Trophoblast cell (in vitro differentiated cells and primary cell): ENCODE measurements around the gene GULP1.

Source experiments
- DNase-seq, 2 donors: peaks; one replicate each; pipeline ENCODE4 v3.0.0-alpha.2; 2016
- H2AFZ ChIP-seq: 2 replicates; pipeline ENCODE4 v1.6.1; 2013; ENCODE audit warnings: low read length, moderate library complexity, mild to moderate bottlenecking; ENCODE audit not compliant: insufficient read depth, poor library complexity
- H2AK5ac ChIP-seq: 2 replicates; pipeline ENCODE4 v1.6.1; 2013; ENCODE audit warnings: mild to moderate bottlenecking, low read length
- H2BK120ac ChIP-seq: 2 replicates; pipeline ENCODE4 v1.6.1; 2013; ENCODE audit warnings: low read length, mild to moderate bottlenecking, moderate library complexity; ENCODE audit not compliant: insufficient read depth, poor library complexity
- H2BK12ac ChIP-seq: 2 replicates; pipeline ENCODE4 v1.6.1; 2013; ENCODE audit warnings: mild to moderate bottlenecking, low read length, moderate library complexity
- H2BK5ac ChIP-seq: 2 replicates; pipeline ENCODE4 v1.6.1; 2013; ENCODE audit warnings: low read length, low read depth, moderate library complexity, mild to moderate bottlenecking; ENCODE audit not compliant: poor library complexity
- H3K14ac ChIP-seq: 2 replicates; pipeline ENCODE4 v1.6.1; 2013; ENCODE audit warnings: mild to moderate bottlenecking, low read length
- H3K18ac ChIP-seq: 2 replicates; pipeline ENCODE4 v1.6.1; 2013; ENCODE audit warnings: mild to moderate bottlenecking, low read length
- H3K23ac ChIP-seq: 2 replicates; pipeline ENCODE4 v1.6.1; 2013; ENCODE audit warnings: low read length
- H3K27ac ChIP-seq: 2 replicates; pipeline ENCODE4 v1.5.1; 2013; ENCODE audit warnings: low read depth, mild to moderate bottlenecking, inconsistent platforms, low read length, moderate library complexity
- H3K27me3 ChIP-seq: 2 replicates; pipeline ENCODE4 v1.6.1; 2013; ENCODE audit warnings: inconsistent platforms, mild to moderate bottlenecking, low read length, moderate library complexity; ENCODE audit not compliant: insufficient read depth
- H3K36me3 ChIP-seq, 2 experiments: 1 replicate in 1 of 2; 2 replicates in 1 of 2; pipeline ENCODE4 v1.6.1; 2013; ENCODE audit warnings: low read length in 2 of 2, mild to moderate bottlenecking in 2 of 2, moderate library complexity in 1 of 2; ENCODE audit not compliant: insufficient read depth in 2 of 2, control insufficient read depth in 1 of 2
- H3K4ac ChIP-seq: 2 replicates; pipeline ENCODE4 v1.6.1; 2013; ENCODE audit warnings: low read depth, mild to moderate bottlenecking, low read length, moderate library complexity
- H3K4me1 ChIP-seq, 2 experiments: 1 replicate in 1 of 2; 2 replicates in 1 of 2; pipeline ENCODE4 v1.6.1; 2013; ENCODE audit warnings: low read length in 2 of 2, mild to moderate bottlenecking in 2 of 2, moderate library complexity in 1 of 2; ENCODE audit not compliant: insufficient read depth in 2 of 2, control insufficient read depth in 1 of 2
- H3K4me2 ChIP-seq: 2 replicates; pipeline ENCODE4 v1.6.1; 2013; ENCODE audit warnings: inconsistent platforms, mild to moderate bottlenecking, low read length, moderate library complexity
- H3K4me3 ChIP-seq: 2 replicates; pipeline ENCODE4 v1.5.1; 2013; ENCODE audit warnings: mild to moderate bottlenecking, low read depth, low read length, inconsistent platforms
- H3K79me1 ChIP-seq: one replicate; pipeline ENCODE4 v1.6.1; 2013; ENCODE audit warnings: low read length
- H3K79me2 ChIP-seq: 2 replicates; pipeline ENCODE4 v1.6.1; 2013; ENCODE audit warnings: low read length, mild to moderate bottlenecking; ENCODE audit not compliant: control insufficient read depth, insufficient read depth, poor library complexity
- H3K9ac ChIP-seq: 2 replicates; pipeline ENCODE4 v1.6.1; 2013; ENCODE audit warnings: mild to moderate bottlenecking, low read length
- H3K9me3 ChIP-seq: 2 replicates; pipeline ENCODE4 v1.6.1; 2013; ENCODE audit warnings: low read depth, mild to moderate bottlenecking, control low read depth, inconsistent platforms, low read length; ENCODE audit not compliant: insufficient read depth
- H4K12ac ChIP-seq: 2 replicates; pipeline ENCODE4 v1.6.1; 2013; ENCODE audit warnings: low read depth, mild to moderate bottlenecking, low read length, moderate library complexity
- H4K8ac ChIP-seq: 2 replicates; pipeline ENCODE4 v1.6.1; 2013; ENCODE audit warnings: low read depth, mild to moderate bottlenecking, low read length, moderate library complexity
- H4K91ac ChIP-seq: one replicate; pipeline ENCODE4 v1.6.1; 2013; ENCODE audit warnings: low read depth, mild to moderate bottlenecking, low read length, moderate library complexity
- WGBS: extraction: QIAGEN DNeasy Blood & Tissue Kit; methylation state at CpG from one replicate; pipeline ENCODE4 v1.1.7; 2013; ENCODE audit warnings: missing lambda C conversion rate; ENCODE audit not compliant: insufficient read length, insufficient coverage; ENCODE audit errors: extremely low coverage; 5-methylcytosine and 5-hydroxymethylcytosine counted together

GULP1 gene

DNA sequence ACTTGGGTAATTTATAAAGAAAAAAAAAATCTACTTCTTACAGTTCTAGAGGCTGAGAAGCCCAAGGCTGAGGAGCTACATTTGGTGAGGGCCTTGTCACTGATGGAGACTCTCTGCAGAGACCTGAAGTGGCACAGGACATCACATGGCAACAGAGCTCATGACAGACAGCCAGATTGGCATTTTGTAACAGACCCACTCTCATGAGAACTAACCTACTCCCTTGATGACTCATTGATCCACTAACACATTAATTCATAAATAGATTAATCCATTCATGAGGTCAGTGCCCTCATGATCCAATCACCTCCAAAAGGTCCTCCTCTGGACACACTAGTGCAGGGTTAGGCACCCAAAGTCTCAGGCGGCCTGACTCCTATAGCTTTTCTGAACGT is 318.4 kb downstream of the GULP1 start:
- Histone ChIP-seq H3K79me2 (no peaks in the 10 kb centered on the region), H2BK120ac (no peak overlapping the region), H3K27ac (no peak overlapping the region), H2AFZ (no peak overlapping the region), H3K14ac (no peak overlapping the region), H3K27me3 (no peaks in the 10 kb centered on the region), H2AK5ac (no peak overlapping the region), H3K23ac (no peak overlapping the region), H3K36me3 (peaks cover 0 to 3% of the 10 kb centered on the region in 2 experiments), H4K8ac (no peak overlapping the region), H2BK5ac (no peak overlapping the region), H3K79me1 (no peaks in the 10 kb centered on the region), H3K18ac (no peak overlapping the region), H3K4ac (no peak overlapping the region), H4K91ac (no peak overlapping the region), H3K9me3 (peaks cover 2% of the 10 kb centered on the region), H3K4me1 (no peaks in the 10 kb centered on the region), H2BK12ac (no peak overlapping the region), H4K12ac (no peak overlapping the region), H3K4me3 (no peak overlapping the region), H3K9ac (no peak overlapping the region), H3K4me2 (no peak overlapping the region)
- no peak for DNase-seq
- no CpG with 5 or more reads among the region's 2 CpGs for WGBS

DNA sequence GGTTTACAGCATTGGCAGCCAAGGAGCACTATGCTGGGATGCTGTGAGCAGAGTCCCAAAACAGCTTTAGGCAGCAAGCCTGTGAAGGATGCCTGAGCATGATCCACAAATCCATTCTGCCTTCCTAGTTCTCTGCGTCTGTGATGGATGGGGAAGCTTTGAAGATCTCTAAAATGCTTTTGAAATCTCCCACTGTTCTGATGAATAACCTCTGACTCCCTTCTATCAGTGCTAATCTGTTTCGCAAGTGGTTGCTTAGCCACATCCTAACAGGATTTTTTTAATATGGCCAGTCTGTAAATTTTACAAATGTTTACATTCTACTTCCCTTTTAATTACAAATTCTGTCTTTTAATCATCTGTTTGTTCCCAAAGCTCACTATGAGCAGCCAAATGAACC is 319.2 kb downstream of the GULP1 start:
- Histone ChIP-seq H3K4me2 (no peak overlapping the region), H3K4me1 (no peaks in the 10 kb centered on the region), H2AFZ (no peak overlapping the region), H3K79me1 (no peaks in the 10 kb centered on the region), H3K79me2 (no peaks in the 10 kb centered on the region), H4K8ac (no peak overlapping the region), H3K9ac (no peak overlapping the region), H2BK12ac (no peak overlapping the region), H3K27ac (no peak overlapping the region), H2BK5ac (no peak overlapping the region), H3K9me3 (peaks cover 2% of the 10 kb centered on the region), H3K36me3 (peaks cover 0 to 1% of the 10 kb centered on the region in 2 experiments), H3K4me3 (no peak overlapping the region), H3K14ac (no peak overlapping the region), H4K91ac (no peak overlapping the region), H2BK120ac (no peak overlapping the region), H3K18ac (no peak overlapping the region), H3K23ac (no peak overlapping the region), H4K12ac (no peak overlapping the region), H3K4ac (no peak overlapping the region), H2AK5ac (no peak overlapping the region), H3K27me3 (no peaks in the 10 kb centered on the region)
- DNase-seq, result peak in 1 of 2 donors; percentile 26
- WGBS, result no CpG with 5 or more reads among the region's 2 CpGs

DNA sequence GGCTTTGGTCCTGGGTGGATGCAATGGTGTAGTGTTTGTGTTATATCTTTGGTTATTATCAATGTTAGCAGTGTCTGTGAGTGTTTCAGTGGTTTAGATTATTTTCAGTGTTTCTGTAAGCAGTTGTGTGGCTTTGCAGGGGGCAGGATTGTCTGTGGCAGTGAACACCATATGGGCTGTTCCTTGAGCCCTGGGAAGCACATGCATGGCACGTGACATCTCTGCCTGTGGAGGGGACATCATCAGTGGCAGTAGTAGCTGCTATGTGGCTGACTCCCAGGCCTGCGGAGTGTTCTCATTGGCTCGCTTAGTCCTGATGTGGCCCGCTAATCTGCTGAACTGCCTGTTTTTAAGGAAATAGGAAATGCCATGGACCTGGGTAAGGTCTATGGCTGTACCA is 327.5 kb downstream of the GULP1 start:
- no peak overlapping the region for H2AFZ ChIP-seq
- WGBS, result no CpG with 5 or more reads among the region's 4 CpGs
- DNase-seq, result no peak

DNA sequence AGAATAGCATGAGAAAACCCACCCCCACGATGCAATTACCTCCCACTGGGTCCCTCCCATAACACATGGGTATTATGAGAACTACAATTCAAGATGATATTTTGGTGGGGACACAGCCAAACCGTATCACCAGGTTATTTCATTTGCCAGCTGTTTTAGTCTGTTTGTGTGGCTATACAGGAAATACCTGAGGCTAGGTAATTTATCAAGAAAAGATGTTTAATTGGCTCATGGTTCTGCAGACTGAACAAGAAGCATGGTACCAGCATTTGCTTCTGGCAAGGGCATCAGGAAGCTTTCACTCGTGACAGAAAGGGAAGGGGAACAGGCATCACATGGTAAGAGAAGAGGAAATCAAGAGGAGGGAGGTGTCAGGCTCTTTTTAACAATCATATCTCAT is 329.2 kb downstream of the GULP1 start:
- H3K4me2 ChIP-seq, result no peak overlapping the region
- no peak overlapping the region for H3K27ac ChIP-seq
- no peak overlapping the region for H2AK5ac ChIP-seq
- H4K12ac ChIP-seq, result no peak overlapping the region
- no peak overlapping the region for H3K18ac ChIP-seq
- H2BK12ac ChIP-seq, result no peak overlapping the region
- no peaks in the 10 kb centered on the region for H3K4me1 ChIP-seq
- H3K9me3 ChIP-seq, result peaks cover 5% of the 10 kb centered on the region
- H3K79me2 ChIP-seq, result no peaks in the 10 kb centered on the region
- H2BK120ac ChIP-seq, result no peak overlapping the region
- no peak overlapping the region for H2BK5ac ChIP-seq
- no peaks in the 10 kb centered on the region for H3K79me1 ChIP-seq
- no peak overlapping the region for H3K14ac ChIP-seq
- no CpG with 5 or more reads among the region's 3 CpGs for WGBS
- H3K4me3 ChIP-seq, result no peak overlapping the region
- H2AFZ ChIP-seq, result no peak overlapping the region
- H3K36me3 ChIP-seq, result no peaks in the 10 kb centered on the region
- no peaks in the 10 kb centered on the region for H3K27me3 ChIP-seq
- DNase-seq, result no peak
- H4K8ac ChIP-seq, result no peak overlapping the region
- no peak overlapping the region for H3K9ac ChIP-seq
- no peak overlapping the region for H3K4ac ChIP-seq
- H4K91ac ChIP-seq, result no peak overlapping the region
- H3K23ac ChIP-seq, result no peak overlapping the region

More for the DNA sequence above, 327.5 kb downstream of the GULP1 start:
- no peaks in the 10 kb centered on the region for H3K4me1 ChIP-seq
- no peak overlapping the region for H4K12ac ChIP-seq
- no peaks in the 10 kb centered on the region for H3K79me1 ChIP-seq
- no peak overlapping the region for H4K91ac ChIP-seq
- H2BK120ac ChIP-seq, result no peak overlapping the region
- H2AK5ac ChIP-seq, result no peak overlapping the region
- H3K27ac ChIP-seq, result no peak overlapping the region
- no peak overlapping the region for H4K8ac ChIP-seq
- H3K27me3 ChIP-seq, result no peaks in the 10 kb centered on the region
- no peak overlapping the region for H2BK12ac ChIP-seq
- H3K4ac ChIP-seq, result no peak overlapping the region
- H3K4me3 ChIP-seq, result no peak overlapping the region
- no peak overlapping the region for H3K14ac ChIP-seq
- H3K9ac ChIP-seq, result no peak overlapping the region
- no peak overlapping the region for H2BK5ac ChIP-seq
- H3K79me2 ChIP-seq, result no peaks in the 10 kb centered on the region
- H3K9me3 ChIP-seq, result peaks cover 5% of the 10 kb centered on the region
- H3K36me3 ChIP-seq, result no peaks in the 10 kb centered on the region
- no peak overlapping the region for H3K23ac ChIP-seq
- no peak overlapping the region for H3K18ac ChIP-seq
- no peak overlapping the region for H3K4me2 ChIP-seq
